ENCODE data around the gene GNA12. TPM values are rescaled to one million over a fixed set of nuclear protein-coding genes. Genes with fewer than 3 reads are reported as not detected.

GNA12 gene
- total RNA-seq, 2 experiments from 2014 or later, result 19.5 to 22.6 TPM

- H3K27ac Mint-ChIP-seq, result no peak overlapping the region
- H3K36me3 Mint-ChIP-seq (ENCODE audit: low read depth), result no peaks in the 10 kb centered on the region
- no peak overlapping the region for H3K4me3 Mint-ChIP-seq
- intact Hi-C loops (cut with DNase I, micrococcal nuclease), result no loop called here
- ChIA-PET CTCF (interaction anchor here (0.6 to 1.4 kb wide), 3 partner anchors 11 to 301 kb away, joined by 3 to 5 read pairs (median 3); no protein-coding TSS in a partner anchor), POLR2A (no interaction called here)
- no peak for DNase-seq
- no peaks in the 10 kb centered on the region for H3K27me3 Mint-ChIP-seq
- no peaks in the 10 kb centered on the region for H3K9me3 Mint-ChIP-seq (ENCODE audit: low read depth)
- peaks cover 3% of the 10 kb centered on the region for H3K4me1 Mint-ChIP-seq
- ATAC-seq, result no peak
Measured at GRCh38 chr7:2853147-2853546, 9.0 kb upstream of the GNA12 start.

- H3K27ac Mint-ChIP-seq, result peak overlapping the region; percentile 71
- H3K27me3 Mint-ChIP-seq, result no peaks in the 10 kb centered on the region
- ChIA-PET CTCF (interaction anchor here (0.6 to 1.4 kb wide), 3 partner anchors 10 to 180 kb away, joined by 4 to 11 read pairs (median 5); no protein-coding TSS in a partner anchor), POLR2A (no interaction called here)
- H3K4me1 Mint-ChIP-seq, result peaks cover 3% of the 10 kb centered on the region
- ATAC-seq (peak; percentile 94), DNase-seq (peak; percentile 47)
- intact Hi-C loops (cut with DNase I, micrococcal nuclease), result loop anchor here in 1 of 2 experiments (1.0 kb wide), 1 partner anchor 93 kb away; no protein-coding TSS in a partner anchor
- H3K36me3 Mint-ChIP-seq (ENCODE audit: low read depth), result no peaks in the 10 kb centered on the region
- no peak overlapping the region for H3K4me3 Mint-ChIP-seq
- no peaks in the 10 kb centered on the region for H3K9me3 Mint-ChIP-seq (ENCODE audit: low read depth)
Measured at GRCh38 chr7:2851497-2851896, 7.4 kb upstream of the GNA12 start.

- H3K4me3 Mint-ChIP-seq, result no peak overlapping the region
- H3K4me1 Mint-ChIP-seq, result peaks cover 7% of the 10 kb centered on the region
- ChIA-PET CTCF (interaction anchor here (0.6 kb wide), 1 partner anchor 457 kb away, joined by 3 read pairs; no protein-coding TSS in a partner anchor), POLR2A (no interaction called here)
- DNase-seq (no peak), ATAC-seq (no peak)
- intact Hi-C loops (cut with DNase I, micrococcal nuclease), result loop anchor here in 1 of 2 experiments (10.0 kb wide), 1 partner anchor 325 kb away; no protein-coding TSS in a partner anchor
- H3K27me3 Mint-ChIP-seq, result no peaks in the 10 kb centered on the region
- no peaks in the 10 kb centered on the region for H3K36me3 Mint-ChIP-seq (ENCODE audit: low read depth)
- H3K27ac Mint-ChIP-seq, result no peak overlapping the region
- H3K9me3 Mint-ChIP-seq (ENCODE audit: low read depth), result no peaks in the 10 kb centered on the region
Measured at GRCh38 chr7:2849941-2850766, 6.0 kb upstream of the GNA12 start.

- Mint-ChIP-seq H3K4me3 (peak overlapping the region; percentile 71), H3K36me3 (ENCODE audit: low read depth) (peaks cover 4% of the 10 kb centered on the region), H3K9me3 (ENCODE audit: low read depth) (no peaks in the 10 kb centered on the region), H3K4me1 (peaks cover 23% of the 10 kb centered on the region), H3K27me3 (no peaks in the 10 kb centered on the region), H3K27ac (peak overlapping the region; percentile 14)
- POLR2A ChIA-PET, result no interaction called here
- DNase-seq (no peak), ATAC-seq (no peak)
- intact Hi-C loops (cut with DNase I, micrococcal nuclease), result loop anchor here in 1 of 2 experiments (10.0 kb wide), 1 partner anchor 320 kb away; no protein-coding TSS in a partner anchor
- CTCF ChIA-PET, result interaction anchor here (0.6 to 1.1 kb wide), 3 partner anchors 19 to 226 kb away, joined by 3 to 6 read pairs (median 4); no protein-coding TSS in a partner anchor
Measured at GRCh38 chr7:2845034-2845592, 1.0 kb upstream of the GNA12 start.

- no peaks in the 10 kb centered on the region for H3K27me3 Mint-ChIP-seq
- peaks cover 7% of the 10 kb centered on the region for H3K36me3 Mint-ChIP-seq (ENCODE audit: low read depth)
- peak; percentile 61 for DNase-seq
- intact Hi-C loops (cut with DNase I, micrococcal nuclease), result loop anchor here (1.0 to 10.0 kb wide), 11 partner anchors 20 to 1949 kb away; partner anchors contain the start of genes BRAT1 (in 1 of the 2), GPR146 (in 1 of the 2), LFNG (in 1 of the 2) and TTYH3 (in 1 of the 2)
- ChIA-PET POLR2A (no interaction called here), CTCF (interaction anchor here (0.5 to 1.2 kb wide), 2 partner anchors 21 to 83 kb away, joined by 4 read pairs; no protein-coding TSS in a partner anchor)
- peaks cover 27% of the 10 kb centered on the region for H3K4me1 Mint-ChIP-seq
- H3K4me3 Mint-ChIP-seq, result peak overlapping the region; percentile 75
- no peak overlapping the region for H3K27ac Mint-ChIP-seq
- no peaks in the 10 kb centered on the region for H3K9me3 Mint-ChIP-seq (ENCODE audit: low read depth)
- peak; percentile 12 for ATAC-seq
Measured at GRCh38 chr7:2843711-2844152, 376 bp downstream of the GNA12 start.

- Mint-ChIP-seq H3K27ac (peak overlapping the region; percentile 58), H3K36me3 (ENCODE audit: low read depth) (peaks cover 8% of the 10 kb centered on the region), H3K4me1 (peaks cover 27% of the 10 kb centered on the region), H3K4me3 (peak overlapping the region; percentile 75), H3K9me3 (ENCODE audit: low read depth) (no peaks in the 10 kb centered on the region), H3K27me3 (no peaks in the 10 kb centered on the region)
- DNase-seq, result peak; percentile 12
- intact Hi-C loops (cut with DNase I, micrococcal nuclease), result loop anchor here (5.0 to 10.0 kb wide), 4 partner anchors 86 to 1949 kb away; partner anchors contain the start of gene GPR146 (in 1 of the 2)
- CTCF ChIA-PET, result interaction anchor here (0.5 to 1.2 kb wide), 3 partner anchors 22 to 248 kb away, joined by 3 to 4 read pairs (median 4); no protein-coding TSS in a partner anchor
- no peak for ATAC-seq
- POLR2A ChIA-PET, result no interaction called here
Measured at GRCh38 chr7:2843191-2843685, 870 bp downstream of the GNA12 start.

- intact Hi-C loops (cut with DNase I, micrococcal nuclease), result loop anchor here (5.0 to 10.0 kb wide), 4 partner anchors 85 to 1950 kb away; partner anchors contain the start of gene GPR146 (in 1 of the 2)
- H3K27me3 Mint-ChIP-seq, result no peaks in the 10 kb centered on the region
- no peak overlapping the region for H3K4me3 Mint-ChIP-seq
- ATAC-seq (no peak), DNase-seq (no peak)
- no peaks in the 10 kb centered on the region for H3K9me3 Mint-ChIP-seq (ENCODE audit: low read depth)
- ChIA-PET POLR2A (interaction anchor here (0.7 kb wide), 1 partner anchor 133 kb away, joined by 5 read pairs; no protein-coding TSS in a partner anchor), CTCF (interaction anchor here (0.6 kb wide), 1 partner anchor 1335 kb away, joined by 3 read pairs; no protein-coding TSS in a partner anchor)
- peaks cover 8% of the 10 kb centered on the region for H3K36me3 Mint-ChIP-seq (ENCODE audit: low read depth)
- H3K4me1 Mint-ChIP-seq, result peaks cover 36% of the 10 kb centered on the region
- H3K27ac Mint-ChIP-seq, result no peak overlapping the region
Measured at GRCh38 chr7:2841907-2842306, 2.2 kb downstream of the GNA12 start.

- intact Hi-C loops (cut with DNase I, micrococcal nuclease), result loop anchor here (5.0 to 10.0 kb wide), 4 partner anchors 83 to 1952 kb away; partner anchors contain the start of gene GPR146 (in 1 of the 2)
- ChIA-PET CTCF (interaction anchor here (1.0 to 1.5 kb wide), 3 partner anchors 11 to 25 kb away, joined by 3 read pairs; no protein-coding TSS in a partner anchor), POLR2A (interaction anchor here (0.6 kb wide), 1 partner anchor 34 kb away, joined by 3 read pairs; no protein-coding TSS in a partner anchor)
- no peaks in the 10 kb centered on the region for H3K9me3 Mint-ChIP-seq (ENCODE audit: low read depth)
- no peak overlapping the region for H3K27ac Mint-ChIP-seq
- DNase-seq, result no peak
- H3K36me3 Mint-ChIP-seq (ENCODE audit: low read depth), result peaks cover 11% of the 10 kb centered on the region
- ATAC-seq, result no peak
- H3K4me1 Mint-ChIP-seq, result peaks cover 38% of the 10 kb centered on the region
- no peaks in the 10 kb centered on the region for H3K27me3 Mint-ChIP-seq
- no peak overlapping the region for H3K4me3 Mint-ChIP-seq
Measured at GRCh38 chr7:2840458-2840857, 3.6 kb downstream of the GNA12 start.

GRCh38 chr7:2838873-2839578 lies 5.1 kb downstream of the GNA12 start:
- Mint-ChIP-seq H3K27ac (no peak overlapping the region), H3K36me3 (ENCODE audit: low read depth) (peaks cover 16% of the 10 kb centered on the region), H3K4me3 (no peak overlapping the region), H3K9me3 (ENCODE audit: low read depth) (no peaks in the 10 kb centered on the region), H3K27me3 (no peaks in the 10 kb centered on the region), H3K4me1 (peaks cover 38% of the 10 kb centered on the region)
- ATAC-seq, result no peak
- intact Hi-C loops (cut with DNase I, micrococcal nuclease), result no loop called here
- ChIA-PET CTCF (interaction anchor here (1.6 kb wide), 1 partner anchor 26 kb away, joined by 4 read pairs; no protein-coding TSS in a partner anchor), POLR2A (no interaction called here)
- no peak for DNase-seq

- peaks cover 38% of the 10 kb centered on the region for H3K4me1 Mint-ChIP-seq
- no peaks in the 10 kb centered on the region for H3K9me3 Mint-ChIP-seq (ENCODE audit: low read depth)
- intact Hi-C loops (cut with DNase I, micrococcal nuclease), result no loop called here
- H3K4me3 Mint-ChIP-seq, result no peak overlapping the region
- ATAC-seq (no peak), DNase-seq (no peak)
- no peak overlapping the region for H3K27ac Mint-ChIP-seq
- peaks cover 16% of the 10 kb centered on the region for H3K36me3 Mint-ChIP-seq (ENCODE audit: low read depth)
- CTCF ChIA-PET, result interaction anchor here (0.6 to 1.6 kb wide), 3 partner anchors 27 to 324 kb away, joined by 3 to 4 read pairs (median 3); no protein-coding TSS in a partner anchor
- no peaks in the 10 kb centered on the region for H3K27me3 Mint-ChIP-seq
- POLR2A ChIA-PET, result no interaction called here
Measured at GRCh38 chr7:2838451-2838850, 5.7 kb downstream of the GNA12 start.

Data from activated CD4-positive, alpha-beta T cell treated with anti-CD3 and anti-CD28 coated beads for 36 hours (primary cell).